ENCODE results near the gene GPANK1. TPM values are rescaled to one million over a fixed set of nuclear protein-coding genes. Genes with fewer than 3 reads are reported as not detected.

GPANK1 gene
- total and polyA plus RNA-seq, 2 of the 13 experiments (the other 11 are each of a cell fraction or from before 2014, with no cell fraction given): 15.4 to 22.8 TPM

DNA sequence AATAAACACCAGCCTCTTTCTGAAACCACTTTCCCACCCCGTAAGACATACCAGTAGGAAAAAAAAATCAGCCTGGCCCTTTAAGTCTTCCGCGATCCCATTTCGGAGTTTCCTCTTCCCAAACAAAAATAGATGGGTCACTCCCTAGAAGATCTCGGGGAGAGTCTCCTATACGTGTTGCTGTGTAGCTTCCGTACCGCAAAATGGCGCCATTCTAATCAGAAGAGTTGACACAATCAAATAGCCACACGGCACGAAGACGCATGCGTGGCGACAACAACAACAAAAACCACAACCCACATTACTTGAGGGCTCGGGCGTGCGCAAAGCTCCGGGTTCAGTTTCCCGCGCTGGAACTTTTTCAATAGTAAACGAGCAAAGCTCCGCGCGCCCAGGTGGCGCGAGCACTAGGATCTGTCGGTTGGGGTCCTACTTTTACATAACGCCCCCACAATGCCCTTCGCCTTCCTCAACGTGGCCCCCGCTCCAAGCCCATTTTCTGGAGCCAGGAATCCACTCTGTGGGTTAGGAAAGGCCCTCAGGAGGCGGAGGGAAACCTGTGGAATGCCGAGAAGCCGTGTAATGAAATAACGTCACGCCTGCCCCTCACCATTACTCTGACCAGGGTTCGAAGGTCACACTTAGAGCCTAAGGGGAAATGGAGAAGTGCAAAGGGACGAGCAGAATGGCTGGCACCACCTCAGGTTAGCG lies at the start of gene GPANK1 (continued):
- TF ChIP-seq, protein P1, sequence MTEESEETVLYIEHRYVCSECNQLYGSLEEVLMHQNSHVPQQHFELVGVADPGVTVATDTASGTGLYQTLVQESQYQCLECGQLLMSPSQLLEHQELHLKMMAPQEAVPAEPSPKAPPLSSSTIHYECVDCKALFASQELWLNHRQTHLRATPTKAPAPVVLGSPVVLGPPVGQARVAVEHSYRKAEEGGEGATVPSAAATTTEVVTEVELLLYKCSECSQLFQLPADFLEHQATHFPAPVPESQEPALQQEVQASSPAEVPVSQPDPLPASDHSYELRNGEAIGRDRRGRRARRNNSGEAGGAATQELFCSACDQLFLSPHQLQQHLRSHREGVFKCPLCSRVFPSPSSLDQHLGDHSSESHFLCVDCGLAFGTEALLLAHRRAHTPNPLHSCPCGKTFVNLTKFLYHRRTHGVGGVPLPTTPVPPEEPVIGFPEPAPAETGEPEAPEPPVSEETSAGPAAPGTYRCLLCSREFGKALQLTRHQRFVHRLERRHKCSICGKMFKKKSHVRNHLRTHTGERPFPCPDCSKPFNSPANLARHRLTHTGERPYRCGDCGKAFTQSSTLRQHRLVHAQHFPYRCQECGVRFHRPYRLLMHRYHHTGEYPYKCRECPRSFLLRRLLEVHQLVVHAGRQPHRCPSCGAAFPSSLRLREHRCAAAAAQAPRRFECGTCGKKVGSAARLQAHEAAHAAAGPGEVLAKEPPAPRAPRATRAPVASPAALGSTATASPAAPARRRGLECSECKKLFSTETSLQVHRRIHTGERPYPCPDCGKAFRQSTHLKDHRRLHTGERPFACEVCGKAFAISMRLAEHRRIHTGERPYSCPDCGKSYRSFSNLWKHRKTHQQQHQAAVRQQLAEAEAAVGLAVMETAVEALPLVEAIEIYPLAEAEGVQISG (CRISPR knock-in tag; IDR thresholded peaks at IDR 0.05): no peak; the same call in none of the 2 replicates
- TF ChIP-seq ZFP41 (CRISPR knock-in tag; IDR thresholded peaks at IDR 0.05; ENCODE audit: borderline replicate concordance) (peak; percentile 45; the same call in 1 of the 2 replicates), NFRKB (IDR thresholded peaks at IDR 0.05) (no peak), DMAP1 (CRISPR knock-in tag; IDR thresholded peaks at IDR 0.05) (0 out of 2 replicates have a peak, but pooled peaks have one; percentile 61), ZNF12 (CRISPR knock-in tag; IDR thresholded peaks at IDR 0.05) (no peak; the same call in 1 of the 2 replicates), GATAD1 (CRISPR knock-in tag; IDR thresholded peaks at IDR 0.05) (peak; percentile 71), EED (CRISPR knock-in tag; IDR thresholded peaks at IDR 0.05) (peak; percentile 61; the same call in 1 of the 2 replicates), GATAD2A (CRISPR knock-in tag; IDR thresholded peaks at IDR 0.05) (no peak), BORCS8-MEF2B (CRISPR knock-in tag; IDR thresholded peaks at IDR 0.05) (no peak), TCF12 (IDR thresholded peaks at IDR 0.05) (no peak), TCF12 (CRISPR knock-in tag; IDR thresholded peaks at IDR 0.05) (no peak), MATR3 (CRISPR knock-in tag; IDR thresholded peaks at IDR 0.05) (no peak), NFYB (CRISPR knock-in tag; IDR thresholded peaks at IDR 0.05) (peak; percentile 31; the same call in 1 of the 2 replicates), YEATS4 (CRISPR knock-in tag; IDR thresholded peaks at IDR 0.05; ENCODE audit: borderline replicate concordance) (no peak; the same call in 1 of the 2 replicates), SMC3 (IDR thresholded peaks at IDR 0.05; ENCODE audit: low read length) (no peak), CC2D1A (CRISPR knock-in tag; IDR thresholded peaks at IDR 0.05) (peak; percentile 82; the same call in 1 of the 2 replicates), NPAS2 (CRISPR knock-in tag; IDR thresholded peaks at IDR 0.05; ENCODE audit: borderline replicate concordance) (0 out of 2 replicates have a peak, but pooled peaks have one; percentile 14), PRMT3 (CRISPR knock-in tag; IDR thresholded peaks at IDR 0.05; ENCODE audit: borderline replicate concordance, low read depth) (no peak; the same call in none of the 2 replicates), ZMYM3 (CRISPR knock-in tag; IDR thresholded peaks at IDR 0.05) (no peak), ZNF496 (CRISPR knock-in tag; IDR thresholded peaks at IDR 0.05; ENCODE audit: insufficient replicate concordance) (no peak)
- TF ChIP-seq, protein P2, sequence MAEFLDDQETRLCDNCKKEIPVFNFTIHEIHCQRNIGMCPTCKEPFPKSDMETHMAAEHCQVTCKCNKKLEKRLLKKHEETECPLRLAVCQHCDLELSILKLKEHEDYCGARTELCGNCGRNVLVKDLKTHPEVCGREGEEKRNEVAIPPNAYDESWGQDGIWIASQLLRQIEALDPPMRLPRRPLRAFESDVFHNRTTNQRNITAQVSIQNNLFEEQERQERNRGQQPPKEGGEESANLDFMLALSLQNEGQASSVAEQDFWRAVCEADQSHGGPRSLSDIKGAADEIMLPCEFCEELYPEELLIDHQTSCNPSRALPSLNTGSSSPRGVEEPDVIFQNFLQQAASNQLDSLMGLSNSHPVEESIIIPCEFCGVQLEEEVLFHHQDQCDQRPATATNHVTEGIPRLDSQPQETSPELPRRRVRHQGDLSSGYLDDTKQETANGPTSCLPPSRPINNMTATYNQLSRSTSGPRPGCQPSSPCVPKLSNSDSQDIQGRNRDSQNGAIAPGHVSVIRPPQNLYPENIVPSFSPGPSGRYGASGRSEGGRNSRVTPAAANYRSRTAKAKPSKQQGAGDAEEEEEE (CRISPR knock-in tag; IDR thresholded peaks at IDR 0.05; ENCODE audit: borderline replicate concordance): peak; percentile 77
- TF ChIP-seq, protein P3, sequence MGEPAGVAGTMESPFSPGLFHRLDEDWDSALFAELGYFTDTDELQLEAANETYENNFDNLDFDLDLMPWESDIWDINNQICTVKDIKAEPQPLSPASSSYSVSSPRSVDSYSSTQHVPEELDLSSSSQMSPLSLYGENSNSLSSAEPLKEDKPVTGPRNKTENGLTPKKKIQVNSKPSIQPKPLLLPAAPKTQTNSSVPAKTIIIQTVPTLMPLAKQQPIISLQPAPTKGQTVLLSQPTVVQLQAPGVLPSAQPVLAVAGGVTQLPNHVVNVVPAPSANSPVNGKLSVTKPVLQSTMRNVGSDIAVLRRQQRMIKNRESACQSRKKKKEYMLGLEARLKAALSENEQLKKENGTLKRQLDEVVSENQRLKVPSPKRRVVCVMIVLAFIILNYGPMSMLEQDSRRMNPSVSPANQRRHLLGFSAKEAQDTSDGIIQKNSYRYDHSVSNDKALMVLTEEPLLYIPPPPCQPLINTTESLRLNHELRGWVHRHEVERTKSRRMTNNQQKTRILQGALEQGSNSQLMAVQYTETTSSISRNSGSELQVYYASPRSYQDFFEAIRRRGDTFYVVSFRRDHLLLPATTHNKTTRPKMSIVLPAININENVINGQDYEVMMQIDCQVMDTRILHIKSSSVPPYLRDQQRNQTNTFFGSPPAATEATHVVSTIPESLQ (CRISPR knock-in tag; conservative IDR thresholded peaks at IDR 0.05): no peak
- TF ChIP-seq, protein P4, sequence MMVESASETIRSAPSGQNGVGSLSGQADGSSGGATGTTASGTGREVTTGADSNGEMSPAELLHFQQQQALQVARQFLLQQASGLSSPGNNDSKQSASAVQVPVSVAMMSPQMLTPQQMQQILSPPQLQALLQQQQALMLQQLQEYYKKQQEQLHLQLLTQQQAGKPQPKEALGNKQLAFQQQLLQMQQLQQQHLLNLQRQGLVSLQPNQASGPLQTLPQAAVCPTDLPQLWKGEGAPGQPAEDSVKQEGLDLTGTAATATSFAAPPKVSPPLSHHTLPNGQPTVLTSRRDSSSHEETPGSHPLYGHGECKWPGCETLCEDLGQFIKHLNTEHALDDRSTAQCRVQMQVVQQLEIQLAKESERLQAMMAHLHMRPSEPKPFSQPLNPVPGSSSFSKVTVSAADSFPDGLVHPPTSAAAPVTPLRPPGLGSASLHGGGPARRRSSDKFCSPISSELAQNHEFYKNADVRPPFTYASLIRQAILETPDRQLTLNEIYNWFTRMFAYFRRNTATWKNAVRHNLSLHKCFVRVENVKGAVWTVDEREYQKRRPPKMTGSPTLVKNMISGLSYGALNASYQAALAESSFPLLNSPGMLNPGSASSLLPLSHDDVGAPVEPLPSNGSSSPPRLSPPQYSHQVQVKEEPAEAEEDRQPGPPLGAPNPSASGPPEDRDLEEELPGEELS (CRISPR knock-in tag; IDR thresholded peaks at IDR 0.05): peak; percentile 67; the same call in 1 of the 2 replicates

Data from HepG2 (cell line).